B cell (primary cell): ENCODE data around the gene MINDY4B. TPM values are rescaled to one million over a fixed set of nuclear protein-coding genes. Genes with fewer than 3 reads are reported as not detected.
"Not testable (repeated sequence)": the region's sequence is repeated elsewhere in the genome, so short reads cannot be mapped to it uniquely, and the experiment has no call there.

Experiments
- ATAC-seq: fragments of 200-7000 bp; cut with Tn5 transposase; one replicate; pipeline ENCODE4 v1.10.0; 2021; ENCODE audit warnings: low read depth, mild to moderate bottlenecking, moderate number of reproducible peaks, moderate library complexity
- CTCF ChIA-PET: fragments of 350-600 bp; sonication (Branson Sonifier 250); formaldehyde crosslinking; loops from one replicate; lab custom pipeline; 2021; ENCODE audit warnings: antibody characterized with exemption, inconsistent platforms; lab: Charles Lee
- POLR2A ChIA-PET: fragments of 350-600 bp; sonication (Branson Sonifier 250); formaldehyde crosslinking; loops from one replicate; lab custom pipeline; 2021; ENCODE audit warnings: antibody characterized with exemption; lab: Charles Lee
- DNase-seq: peaks from one replicate; pipeline ENCODE4 v3.0.0; 2013
- H2AFZ ChIP-seq: 2 replicates; pipeline ENCODE4 v1.6.1; 2012; ENCODE audit warnings: mild to moderate bottlenecking, low read depth, low read length; ENCODE audit not compliant: insufficient read depth, poor library complexity, severe bottlenecking
- H3K27ac ChIP-seq, 2 donors: 1 replicate in 1 of 2; 2 replicates in 1 of 2; pipeline ENCODE4 v1.5.1; 2012 to 2013; ENCODE audit warnings: low read length in 2 of 2, mild to moderate bottlenecking in 2 of 2, moderate library complexity in 1 of 2
- H3K27me3 ChIP-seq, 4 experiments: fragments of 200-600 bp in 1 of 4; sonication (generic) in 1 of 4; replicated peaks in 1 of 4; 1 replicate in 2 of 4; 2 replicates in 2 of 4; pipeline versions ENCODE4 v1.6.1 to v1.7.0; 2013 to 2016; ENCODE audit warnings: low read length in 3 of 4, mild to moderate bottlenecking in 2 of 4, mixed read lengths in 1 of 4, moderate library complexity in 1 of 4; ENCODE audit not compliant: insufficient read depth in 4 of 4, control insufficient read depth in 3 of 4; ENCODE audit errors: control extremely low read depth in 1 of 4
- H3K36me3 ChIP-seq, 2 experiments: replicated peaks in 1 of 2; 1 replicate in 1 of 2; 2 replicates in 1 of 2; pipeline versions ENCODE4 v1.6.1 to v1.7.1; 2013; ENCODE audit warnings: low read length in 1 of 2; ENCODE audit not compliant: insufficient read depth in 2 of 2, control insufficient read depth in 1 of 2; ENCODE audit errors: control extremely low read depth in 1 of 2, extremely low read depth in 1 of 2
- H3K4me1 ChIP-seq, 2 donors: fragments of 200-600 bp in 1 of 2; sonication (generic) in 1 of 2; 1 replicate in 1 of 2; 2 replicates in 1 of 2; pipeline versions ENCODE4 v1.5.1 to v1.6.1; 2013 to 2017; ENCODE audit warnings: low read length in 2 of 2; ENCODE audit not compliant: control insufficient read depth in 2 of 2, insufficient read depth in 2 of 2
- H3K4me2 ChIP-seq: replicated peaks from 2 replicates; pipeline ENCODE3; 2012; ENCODE audit warnings: mild to moderate bottlenecking, low read depth, low read length; ENCODE audit not compliant: poor library complexity, severe bottlenecking
- H3K4me3 ChIP-seq, 5 experiments: fragments of 200-600 bp in 1 of 5; sonication (generic) in 1 of 5; 1 replicate in 3 of 5; 2 replicates in 2 of 5; pipeline versions ENCODE4 v1.5.1 to v1.7.0; 2011 to 2016; ENCODE audit warnings: low read length in 4 of 5, mild to moderate bottlenecking in 4 of 5, low read depth in 2 of 5, control low read depth in 1 of 5, moderate library complexity in 1 of 5; ENCODE audit not compliant: insufficient read depth in 1 of 5; ENCODE audit errors: control extremely low read depth in 1 of 5, extremely low read depth in 1 of 5
- H3K79me2 ChIP-seq: fragments of 200-600 bp; sonication (generic); one replicate; pipeline ENCODE4 v1.6.0; 2016; ENCODE audit warnings: low read length; ENCODE audit not compliant: control insufficient read depth, insufficient read depth
- H3K9ac ChIP-seq: fragments of 200-600 bp; sonication (generic); 2 replicates; pipeline ENCODE4 v1.6.1; 2017; ENCODE audit warnings: mild to moderate bottlenecking, low read length, moderate library complexity
- H3K9me3 ChIP-seq, 3 donors: one replicate each; pipeline versions ENCODE4 v1.6.1 to v1.7.1; 2013; ENCODE audit warnings: low read length in 2 of 3; ENCODE audit not compliant: control insufficient read depth in 2 of 3, insufficient read depth in 1 of 3; ENCODE audit errors: control extremely low read depth in 1 of 3
- H4K20me1 ChIP-seq: 2 replicates; pipeline ENCODE4 v1.6.0; 2012; ENCODE audit warnings: mild to moderate bottlenecking, low read length; ENCODE audit not compliant: insufficient read depth, control insufficient read depth, poor library complexity, severe bottlenecking
- H3K27ac Mint-ChIP-seq: one replicate; pipeline ENCODE4 v1.8.0; 2021; ENCODE audit warnings: mixed read lengths
- H3K27me3 Mint-ChIP-seq: one replicate; pipeline ENCODE4 v1.8.0; 2021; ENCODE audit warnings: mixed read lengths
- H3K4me1 Mint-ChIP-seq: one replicate; pipeline ENCODE4 v1.8.0; 2021; ENCODE audit warnings: mixed read lengths
- H3K4me3 Mint-ChIP-seq: one replicate; pipeline ENCODE4 v1.8.0; 2021; ENCODE audit warnings: mixed read lengths
- H3K9me3 Mint-ChIP-seq: one replicate; pipeline ENCODE4 v1.8.0; 2022; ENCODE audit warnings: mixed read lengths; ENCODE audit not compliant: insufficient read depth
- EZH2 ChIP-seq: IDR thresholded peaks from 2 replicates; pipeline ENCODE4 v1.6.1; 2012; ENCODE audit warnings: borderline replicate concordance, low read depth, mild to moderate bottlenecking, moderate library complexity, low read length; ENCODE audit not compliant: insufficient read depth, poor library complexity, severe bottlenecking
- WGBS: methylation state at CpG from one replicate; pipeline ENCODE4 v1.1.5; 2013; ENCODE audit warnings: missing lambda C conversion rate; ENCODE audit not compliant: insufficient coverage; 5-methylcytosine and 5-hydroxymethylcytosine counted together
- intact Hi-C: fragments of 100-400 bp; cut with micrococcal nuclease; formaldehyde crosslinking; loops from one replicate; pipeline ENCODE4 v1.10.0; 2022
- polyA plus RNA-seq: library from polyadenylated mRNA; depleted of rRNA; stranded (reverse); fragments of >200 nt; gene quantifications from 2 replicates; pipeline ENCODE4 v1.2.3, GENCODE V29; 2012
- total RNA-seq, 2 donors: library from RNA; stranded (reverse); fragments of 120-200 nt in 1 of 2; gene quantifications; 1 replicate in 1 of 2; 2 replicates in 1 of 2; pipeline versions ENCODE4 v1.2.3 to v1.2.4, GENCODE V29; 2013 to 2022
- TF ChIP-seq, protein P1 (sequence below): fragments of 200-600 bp; IDR thresholded peaks from one replicate; pipeline ENCODE4 v1.8.0; 2022; ENCODE audit warnings: antibody characterized with exemption, mild to moderate bottlenecking

The MINDY4B gene
- total and polyA plus RNA-seq, 2 donors (not counting 1 experiment from before 2014, with no cell fraction given): not detected

DNA sequence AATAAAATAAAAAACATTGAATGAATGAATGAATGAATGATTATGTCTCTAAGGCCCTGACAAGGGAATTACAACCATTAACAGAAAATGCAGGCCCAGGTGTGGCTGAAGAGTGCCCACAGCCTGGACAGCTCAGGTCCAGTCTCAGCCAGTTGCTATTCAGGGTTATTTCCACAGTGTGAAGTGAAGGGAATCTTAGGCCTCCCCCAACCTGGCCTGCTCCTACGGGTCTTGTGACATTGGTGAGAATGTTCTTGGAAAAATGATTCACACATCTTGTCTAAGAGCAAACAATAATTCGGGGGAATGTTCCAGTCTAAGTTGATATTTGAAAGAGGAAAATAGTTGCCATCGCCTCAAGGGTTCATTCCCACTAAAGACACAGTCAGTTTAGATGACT lies 37.0 kb downstream of the MINDY4B start:
- DNase-seq (no peak), ATAC-seq (no peak)
- Mint-ChIP-seq H3K27me3 (peaks cover 22% of the 10 kb centered on the region), H3K4me3 (no peak overlapping the region), H3K4me1 (peaks cover 3% of the 10 kb centered on the region), H3K9me3 (no peaks in the 10 kb centered on the region), H3K27ac (no peak overlapping the region)
- Histone ChIP-seq H3K79me2 (no peaks in the 10 kb centered on the region), H3K27me3 (no peaks in the 10 kb centered on the region), H3K27ac (no peak overlapping the region), H2AFZ (no peak overlapping the region), H3K9me3 (no peaks in the 10 kb centered on the region), H3K9ac (no peak overlapping the region), H3K36me3 (no peaks in the 10 kb centered on the region), H3K4me2 (no peak overlapping the region), H3K4me3 (no peak overlapping the region), H4K20me1 (no peaks in the 10 kb centered on the region), H3K4me1 (no peaks in the 10 kb centered on the region)
- POLR2A ChIA-PET: no interaction called here
- CTCF ChIA-PET: interaction anchor here (1.2 kb wide), 1 partner anchor 341 kb away, joined by 3 read pairs; no protein-coding TSS in a partner anchor
- WGBS: no CpG with 5 or more reads among the region's 3 CpGs
- intact Hi-C loops: no loop called here
- TF ChIP-seq EZH2: no peak
- TF ChIP-seq, protein P1, sequence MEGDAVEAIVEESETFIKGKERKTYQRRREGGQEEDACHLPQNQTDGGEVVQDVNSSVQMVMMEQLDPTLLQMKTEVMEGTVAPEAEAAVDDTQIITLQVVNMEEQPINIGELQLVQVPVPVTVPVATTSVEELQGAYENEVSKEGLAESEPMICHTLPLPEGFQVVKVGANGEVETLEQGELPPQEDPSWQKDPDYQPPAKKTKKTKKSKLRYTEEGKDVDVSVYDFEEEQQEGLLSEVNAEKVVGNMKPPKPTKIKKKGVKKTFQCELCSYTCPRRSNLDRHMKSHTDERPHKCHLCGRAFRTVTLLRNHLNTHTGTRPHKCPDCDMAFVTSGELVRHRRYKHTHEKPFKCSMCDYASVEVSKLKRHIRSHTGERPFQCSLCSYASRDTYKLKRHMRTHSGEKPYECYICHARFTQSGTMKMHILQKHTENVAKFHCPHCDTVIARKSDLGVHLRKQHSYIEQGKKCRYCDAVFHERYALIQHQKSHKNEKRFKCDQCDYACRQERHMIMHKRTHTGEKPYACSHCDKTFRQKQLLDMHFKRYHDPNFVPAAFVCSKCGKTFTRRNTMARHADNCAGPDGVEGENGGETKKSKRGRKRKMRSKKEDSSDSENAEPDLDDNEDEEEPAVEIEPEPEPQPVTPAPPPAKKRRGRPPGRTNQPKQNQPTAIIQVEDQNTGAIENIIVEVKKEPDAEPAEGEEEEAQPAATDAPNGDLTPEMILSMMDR: no peak

DNA sequence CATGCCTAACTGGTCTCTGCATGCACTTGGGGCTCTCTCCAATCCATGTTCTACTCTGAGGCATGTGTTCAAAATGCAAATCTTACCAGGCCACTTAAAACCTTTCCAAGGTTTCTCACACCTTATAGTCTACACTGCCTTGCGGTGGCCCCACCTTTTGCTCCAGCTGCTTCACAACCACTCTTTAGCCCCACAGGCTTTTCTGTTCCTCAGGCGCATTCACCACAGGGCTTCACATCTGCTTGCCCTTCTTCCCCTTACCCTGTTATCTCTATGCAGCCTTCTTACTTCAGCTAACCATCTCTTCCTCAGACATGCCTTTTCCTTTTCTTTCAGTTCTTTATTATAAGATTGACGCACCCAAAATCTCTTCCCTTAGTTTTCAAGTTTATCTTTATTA lies 37.8 kb downstream of the MINDY4B start:
- no peak overlapping the region for H3K4me2 ChIP-seq
- H3K27ac ChIP-seq: no peak overlapping the region
- intact Hi-C loops: no loop called here
- H3K4me3 Mint-ChIP-seq: no peak overlapping the region
- peaks cover 3% of the 10 kb centered on the region for H3K4me1 Mint-ChIP-seq
- no peak overlapping the region for H2AFZ ChIP-seq
- ChIA-PET CTCF (no interaction called here), POLR2A (no interaction called here)
- H3K9me3 Mint-ChIP-seq: no peaks in the 10 kb centered on the region
- no peak overlapping the region for H3K9ac ChIP-seq
- no peaks in the 10 kb centered on the region for H3K9me3 ChIP-seq
- peaks cover 25% of the 10 kb centered on the region for H3K27me3 Mint-ChIP-seq
- H3K27me3 ChIP-seq: no peaks in the 10 kb centered on the region
- no peaks in the 10 kb centered on the region for H3K36me3 ChIP-seq
- no peak for ATAC-seq
- DNase-seq: no peak
- TF ChIP-seq, protein P1: no peak
- no peak for TF ChIP-seq EZH2
- no peaks in the 10 kb centered on the region for H4K20me1 ChIP-seq
- H3K79me2 ChIP-seq: no peaks in the 10 kb centered on the region
- H3K27ac Mint-ChIP-seq: no peak overlapping the region
- no peak overlapping the region for H3K4me3 ChIP-seq
- no peaks in the 10 kb centered on the region for H3K4me1 ChIP-seq
- 64% methylated on average over 2 of the region's 3 CpGs for WGBS

- DNase-seq, H3K27ac ChIP-seq, H3K9me3 ChIP-seq, H3K4me3 ChIP-seq, H3K4me3 Mint-ChIP-seq, H3K36me3 ChIP-seq, H2AFZ ChIP-seq, H3K27ac Mint-ChIP-seq, H3K9me3 Mint-ChIP-seq, intact Hi-C loops, H3K4me2 ChIP-seq, POLR2A ChIA-PET, H3K9ac ChIP-seq, H3K4me1 ChIP-seq, H3K27me3 ChIP-seq, H3K4me1 Mint-ChIP-seq, ATAC-seq, H3K79me2 ChIP-seq, H4K20me1 ChIP-seq: not testable (repeated sequence)
- CTCF ChIA-PET: interaction anchor here (1.1 to 3.9 kb wide), 8 partner anchors 12 to 279 kb away, joined by 3 to 70 read pairs (median 6); no protein-coding TSS in a partner anchor
- H3K27me3 Mint-ChIP-seq: peaks cover 27% of the 10 kb centered on the region
- WGBS: 84% methylated on average over 5 of the region's 5 CpGs
These were observed 41.3 kb downstream of the MINDY4B start for GRCh38 chr3:150863921-150864320.
